Panc1 (cell line): ENCODE measurements around the gene HS1BP3.

ENCODE experiments used
- POLR2AphosphoS5 ChIP-seq: IDR thresholded peaks from 2 replicates; pipeline ENCODE4 v1.6.1; 2012; ENCODE audit warnings: mild to moderate bottlenecking, low read depth, low read length, moderate library complexity
- SIN3A ChIP-seq: IDR thresholded peaks from 2 replicates; pipeline ENCODE4 v1.6.1; 2012; ENCODE audit warnings: low read depth, mild to moderate bottlenecking, low read length, moderate library complexity, borderline replicate concordance; ENCODE audit not compliant: insufficient read depth
- TCF7L2 ChIP-seq: IDR thresholded peaks from 2 replicates; pipeline ENCODE4 v1.6.1; 2011; ENCODE audit warnings: mild to moderate bottlenecking, low read depth, low read length, inconsistent platforms
- TF ChIP-seq, protein P1 (sequence below): fragments of 450-650 bp; IDR thresholded peaks from 2 replicates; pipeline ENCODE4 v1.5.1; 2017; ENCODE audit warnings: mild to moderate bottlenecking
- TF ChIP-seq, protein P2 (sequence below), 2 experiments: IDR thresholded peaks; 2 replicates each; pipeline ENCODE4 v1.6.1; 2011 to 2012; ENCODE audit warnings: low read depth in 2 of 2, control low read depth in 1 of 2, low read length in 1 of 2, mild to moderate bottlenecking in 1 of 2, moderate library complexity in 1 of 2; ENCODE audit not compliant: insufficient read depth in 1 of 2

DNA sequence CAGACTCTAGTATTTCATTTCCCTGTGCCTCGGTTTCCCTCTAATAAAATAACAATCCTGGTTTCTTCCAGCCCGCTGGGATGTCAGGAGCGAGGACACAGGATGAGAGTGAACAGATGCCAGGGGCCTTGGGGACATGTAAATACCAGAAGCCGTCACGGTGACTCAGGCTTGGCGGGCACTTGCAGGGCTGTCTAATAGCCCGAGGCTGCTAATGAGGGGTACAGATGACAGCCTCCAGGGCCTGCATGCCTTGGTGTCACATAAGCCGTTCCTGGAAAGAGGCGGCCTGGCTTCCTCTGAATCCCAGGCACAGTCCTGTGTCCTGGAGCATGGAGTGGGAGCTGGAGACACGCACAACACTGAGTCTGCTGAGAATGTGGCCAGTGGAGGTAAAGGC lies 28.2 kb downstream of the HS1BP3 start:
- TF ChIP-seq POLR2AphosphoS5 (no peak), TCF7L2 (no peak), SIN3A (no peak)
- TF ChIP-seq, protein P1, sequence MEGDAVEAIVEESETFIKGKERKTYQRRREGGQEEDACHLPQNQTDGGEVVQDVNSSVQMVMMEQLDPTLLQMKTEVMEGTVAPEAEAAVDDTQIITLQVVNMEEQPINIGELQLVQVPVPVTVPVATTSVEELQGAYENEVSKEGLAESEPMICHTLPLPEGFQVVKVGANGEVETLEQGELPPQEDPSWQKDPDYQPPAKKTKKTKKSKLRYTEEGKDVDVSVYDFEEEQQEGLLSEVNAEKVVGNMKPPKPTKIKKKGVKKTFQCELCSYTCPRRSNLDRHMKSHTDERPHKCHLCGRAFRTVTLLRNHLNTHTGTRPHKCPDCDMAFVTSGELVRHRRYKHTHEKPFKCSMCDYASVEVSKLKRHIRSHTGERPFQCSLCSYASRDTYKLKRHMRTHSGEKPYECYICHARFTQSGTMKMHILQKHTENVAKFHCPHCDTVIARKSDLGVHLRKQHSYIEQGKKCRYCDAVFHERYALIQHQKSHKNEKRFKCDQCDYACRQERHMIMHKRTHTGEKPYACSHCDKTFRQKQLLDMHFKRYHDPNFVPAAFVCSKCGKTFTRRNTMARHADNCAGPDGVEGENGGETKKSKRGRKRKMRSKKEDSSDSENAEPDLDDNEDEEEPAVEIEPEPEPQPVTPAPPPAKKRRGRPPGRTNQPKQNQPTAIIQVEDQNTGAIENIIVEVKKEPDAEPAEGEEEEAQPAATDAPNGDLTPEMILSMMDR: no peak
- TF ChIP-seq, protein P2, sequence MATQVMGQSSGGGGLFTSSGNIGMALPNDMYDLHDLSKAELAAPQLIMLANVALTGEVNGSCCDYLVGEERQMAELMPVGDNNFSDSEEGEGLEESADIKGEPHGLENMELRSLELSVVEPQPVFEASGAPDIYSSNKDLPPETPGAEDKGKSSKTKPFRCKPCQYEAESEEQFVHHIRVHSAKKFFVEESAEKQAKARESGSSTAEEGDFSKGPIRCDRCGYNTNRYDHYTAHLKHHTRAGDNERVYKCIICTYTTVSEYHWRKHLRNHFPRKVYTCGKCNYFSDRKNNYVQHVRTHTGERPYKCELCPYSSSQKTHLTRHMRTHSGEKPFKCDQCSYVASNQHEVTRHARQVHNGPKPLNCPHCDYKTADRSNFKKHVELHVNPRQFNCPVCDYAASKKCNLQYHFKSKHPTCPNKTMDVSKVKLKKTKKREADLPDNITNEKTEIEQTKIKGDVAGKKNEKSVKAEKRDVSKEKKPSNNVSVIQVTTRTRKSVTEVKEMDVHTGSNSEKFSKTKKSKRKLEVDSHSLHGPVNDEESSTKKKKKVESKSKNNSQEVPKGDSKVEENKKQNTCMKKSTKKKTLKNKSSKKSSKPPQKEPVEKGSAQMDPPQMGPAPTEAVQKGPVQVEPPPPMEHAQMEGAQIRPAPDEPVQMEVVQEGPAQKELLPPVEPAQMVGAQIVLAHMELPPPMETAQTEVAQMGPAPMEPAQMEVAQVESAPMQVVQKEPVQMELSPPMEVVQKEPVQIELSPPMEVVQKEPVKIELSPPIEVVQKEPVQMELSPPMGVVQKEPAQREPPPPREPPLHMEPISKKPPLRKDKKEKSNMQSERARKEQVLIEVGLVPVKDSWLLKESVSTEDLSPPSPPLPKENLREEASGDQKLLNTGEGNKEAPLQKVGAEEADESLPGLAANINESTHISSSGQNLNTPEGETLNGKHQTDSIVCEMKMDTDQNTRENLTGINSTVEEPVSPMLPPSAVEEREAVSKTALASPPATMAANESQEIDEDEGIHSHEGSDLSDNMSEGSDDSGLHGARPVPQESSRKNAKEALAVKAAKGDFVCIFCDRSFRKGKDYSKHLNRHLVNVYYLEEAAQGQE (IDR thresholded peaks at IDR 0.05; ENCODE audit: insufficient read depth in 1 of 2, low read depth in 2 of 2, low read length in 1 of 2): no peak
